Natural killer cell (primary cell): Measurements from ENCODE around the gene HPF1. TPM values are rescaled to one million over a fixed set of nuclear protein-coding genes. Genes with fewer than 3 reads are reported as not detected.
A peak's percentile ranks its signal among the peaks of the same experiment; 100 is the strongest.
"Not testable (repeated sequence)": the region's sequence is repeated elsewhere in the genome, so short reads cannot be mapped to it uniquely, and the experiment has no call there.

Experiments
- ATAC-seq, 3 donors: fragments of 150-1000 bp in 2 of 3; fragments of 200-7000 bp in 1 of 3; cut with Tn5 transposase; 1 replicate in 1 of 3; 2 replicates in 2 of 3; pipeline ENCODE4 v1.10.0; 2021; ENCODE audit warnings: mild to moderate bottlenecking in 2 of 3, moderate library complexity in 2 of 3
- DNase-seq, 2 donors: peaks; one replicate each; pipeline versions ENCODE4 v3.0.0 to v3.0.0-alpha.2; 2013 to 2021; ENCODE audit warnings: mixed read lengths in 1 of 2
- H3K27ac ChIP-seq: one replicate; pipeline ENCODE4 v1.5.1; 2013; ENCODE audit warnings: mild to moderate bottlenecking, low read length
- H3K27me3 ChIP-seq: one replicate; pipeline ENCODE4 v1.6.1; 2013; ENCODE audit warnings: low read length; ENCODE audit not compliant: control insufficient read depth, insufficient read depth
- H3K36me3 ChIP-seq: one replicate; pipeline ENCODE4 v1.6.1; 2013; ENCODE audit warnings: low read length; ENCODE audit not compliant: control insufficient read depth, insufficient read depth
- H3K4me1 ChIP-seq: one replicate; pipeline ENCODE4 v1.6.1; 2013; ENCODE audit warnings: low read length; ENCODE audit not compliant: control insufficient read depth, insufficient read depth
- H3K4me3 ChIP-seq: one replicate; pipeline ENCODE4 v1.5.1; 2013; ENCODE audit warnings: low read length
- H3K9me3 ChIP-seq: one replicate; pipeline ENCODE4 v1.6.1; 2013; ENCODE audit warnings: low read length; ENCODE audit not compliant: control insufficient read depth, insufficient read depth
- H3K27ac Mint-ChIP-seq, 2 donors: one replicate each; pipeline ENCODE4 v1.8.0; 2022; ENCODE audit warnings: mild to moderate bottlenecking in 2 of 2, mixed read lengths in 2 of 2, moderate library complexity in 1 of 2
- H3K27me3 Mint-ChIP-seq, 2 donors: one replicate each; pipeline ENCODE4 v1.8.0; 2022; ENCODE audit warnings: low read depth in 2 of 2, mixed read lengths in 2 of 2
- H3K36me3 Mint-ChIP-seq: one replicate; pipeline ENCODE4 v1.8.0; 2022; ENCODE audit warnings: mixed read lengths
- H3K4me1 Mint-ChIP-seq, 2 donors: one replicate each; pipeline ENCODE4 v1.8.0; 2022; ENCODE audit warnings: mixed read lengths in 2 of 2
- H3K4me3 Mint-ChIP-seq: one replicate; pipeline ENCODE4 v1.8.0; 2022; ENCODE audit warnings: mild to moderate bottlenecking, moderate library complexity, mixed read lengths
- H3K9me3 Mint-ChIP-seq, 2 donors: one replicate each; pipeline ENCODE4 v1.8.0; 2022; ENCODE audit warnings: mixed read lengths in 2 of 2
- CTCF ChIP-seq: fragments of 200-600 bp; IDR thresholded peaks from one replicate; pipeline ENCODE4 v1.8.0; 2022; ENCODE audit warnings: antibody characterized with exemption
- WGBS: methylation state at CpG from one replicate; pipeline ENCODE4 v1.1.7; 2013; ENCODE audit warnings: missing lambda C conversion rate; ENCODE audit not compliant: insufficient coverage; 5-methylcytosine and 5-hydroxymethylcytosine counted together
- intact Hi-C: fragments of 100-400 bp; cut with micrococcal nuclease; formaldehyde crosslinking; loops from one replicate; pipeline ENCODE4 v1.14.2; 2022
- total RNA-seq, 4 donors: library from RNA; stranded (reverse); fragments of 120-200 nt in 1 of 4; gene quantifications; one replicate each; pipeline versions ENCODE4 v1.2.3 to v1.2.4, GENCODE V29; 2013 to 2022

Gene HPF1
- total RNA-seq, 3 donors from 2014 or later (not counting 1 experiment from before 2014, with no cell fraction given) = 12.9 to 16.1 (median 14.6) TPM

GRCh38 chr4:169745291-169745690 lies 12.5 kb downstream of the HPF1 start:
- no peak for DNase-seq
- no peaks in the 10 kb centered on the region for H3K4me1 ChIP-seq
- peaks cover 6 to 10% of the 10 kb centered on the region in 2 donors for H3K4me1 Mint-ChIP-seq
- peaks cover 23% of the 10 kb centered on the region for H3K36me3 ChIP-seq
- TF ChIP-seq CTCF = no peak
- no peak overlapping the region for H3K4me3 Mint-ChIP-seq
- H3K9me3 ChIP-seq = no peaks in the 10 kb centered on the region
- 95% methylated on average over 1 of the region's 1 CpG for WGBS
- no peaks in the 10 kb centered on the region for H3K27me3 Mint-ChIP-seq
- no peak overlapping the region for H3K4me3 ChIP-seq
- no peak for ATAC-seq
- H3K27ac Mint-ChIP-seq = no peak overlapping the region
- H3K36me3 Mint-ChIP-seq = peaks cover 8% of the 10 kb centered on the region
- no peaks in the 10 kb centered on the region for H3K9me3 Mint-ChIP-seq
- H3K27me3 ChIP-seq = no peaks in the 10 kb centered on the region
- no peak overlapping the region for H3K27ac ChIP-seq
- intact Hi-C loops = no loop called here

GRCh38 chr4:169744601-169745000 lies 13.1 kb downstream of the HPF1 start:
- Histone ChIP-seq H3K9me3 (no peaks in the 10 kb centered on the region), H3K36me3 (peaks cover 20% of the 10 kb centered on the region), H3K4me1 (no peaks in the 10 kb centered on the region), H3K4me3 (no peak overlapping the region), H3K27me3 (no peaks in the 10 kb centered on the region), H3K27ac (no peak overlapping the region)
- Mint-ChIP-seq H3K4me3 (no peak overlapping the region), H3K4me1 (peaks cover 6 to 10% of the 10 kb centered on the region in 2 donors), H3K36me3 (peaks cover 2% of the 10 kb centered on the region), H3K27me3 (no peaks in the 10 kb centered on the region), H3K27ac (no peak overlapping the region), H3K9me3 (no peaks in the 10 kb centered on the region)
- intact Hi-C loops = no loop called here
- WGBS = no CpG with 5 or more reads among the region's 1 CpG
- no peak for ATAC-seq
- no peak for TF ChIP-seq CTCF
- DNase-seq = no peak

GRCh38 chr4:169741569-169741968 lies 16.2 kb downstream of the HPF1 start:
- H3K9me3 Mint-ChIP-seq = no peaks in the 10 kb centered on the region
- TF ChIP-seq CTCF = no peak
- peaks cover 13% of the 10 kb centered on the region for H3K36me3 ChIP-seq
- peaks cover 6 to 10% of the 10 kb centered on the region in 2 donors for H3K4me1 Mint-ChIP-seq
- H3K4me1 ChIP-seq = no peaks in the 10 kb centered on the region
- 100% methylated on average over 2 of the region's 2 CpGs for WGBS
- intact Hi-C loops = no loop called here
- DNase-seq (no peak), ATAC-seq (no peak)
- no peaks in the 10 kb centered on the region for H3K9me3 ChIP-seq
- no peaks in the 10 kb centered on the region for H3K36me3 Mint-ChIP-seq
- H3K4me3 ChIP-seq = no peak overlapping the region
- no peaks in the 10 kb centered on the region for H3K27me3 ChIP-seq
- no peak overlapping the region for H3K4me3 Mint-ChIP-seq
- H3K27ac Mint-ChIP-seq = peak overlapping the region in 1 of 2 donors; percentile 35
- no peak overlapping the region for H3K27ac ChIP-seq
- H3K27me3 Mint-ChIP-seq = no peaks in the 10 kb centered on the region

- H3K9me3 ChIP-seq, H3K27ac ChIP-seq, H3K27ac Mint-ChIP-seq, intact Hi-C loops, ATAC-seq, H3K4me3 ChIP-seq, H3K9me3 Mint-ChIP-seq, H3K4me3 Mint-ChIP-seq, H3K4me1 ChIP-seq, H3K27me3 ChIP-seq, H3K27me3 Mint-ChIP-seq, DNase-seq, H3K36me3 Mint-ChIP-seq: not testable (repeated sequence)
- peaks cover 6 to 10% of the 10 kb centered on the region in 2 donors for H3K4me1 Mint-ChIP-seq
- peaks cover 14% of the 10 kb centered on the region for H3K36me3 ChIP-seq
These were observed 19.1 kb downstream of the HPF1 start for GRCh38 chr4:169738604-169739003.
